Stomach smooth muscle (tissue), 2 donors: ENCODE data around the gene ADAD1.

Source experiments
- H3K27ac ChIP-seq: one replicate; pipeline ENCODE4 v1.7.0; 2013; ENCODE audit warnings: mild to moderate bottlenecking, low read length, inconsistent platforms
- H3K27me3 ChIP-seq, 2 donors: one replicate each; pipeline ENCODE4 v1.7.0; 2013; ENCODE audit warnings: low read length in 2 of 2; ENCODE audit not compliant: insufficient read depth in 2 of 2, control insufficient read depth in 1 of 2
- H3K36me3 ChIP-seq, 2 donors: one replicate each; pipeline ENCODE4 v1.7.0; 2013; ENCODE audit warnings: low read length in 2 of 2; ENCODE audit not compliant: control insufficient read depth in 2 of 2, insufficient read depth in 2 of 2
- H3K4me1 ChIP-seq: one replicate; pipeline ENCODE4 v1.7.0; 2013; ENCODE audit warnings: low read length; ENCODE audit not compliant: control insufficient read depth, insufficient read depth
- H3K4me3 ChIP-seq, 2 donors: one replicate each; pipeline ENCODE4 v1.7.0; 2013; ENCODE audit warnings: low read length in 2 of 2
- H3K9ac ChIP-seq, 2 donors: one replicate each; pipeline ENCODE4 v1.7.0; 2013; ENCODE audit warnings: low read length in 2 of 2, mild to moderate bottlenecking in 1 of 2
- H3K9me3 ChIP-seq, 2 donors: one replicate each; pipeline ENCODE4 v1.7.0; 2013; ENCODE audit warnings: low read length in 2 of 2; ENCODE audit not compliant: control insufficient read depth in 2 of 2
- donor health status: healthy.
- donor health status: Pancreatic carcinoma.

Gene ADAD1

DNA sequence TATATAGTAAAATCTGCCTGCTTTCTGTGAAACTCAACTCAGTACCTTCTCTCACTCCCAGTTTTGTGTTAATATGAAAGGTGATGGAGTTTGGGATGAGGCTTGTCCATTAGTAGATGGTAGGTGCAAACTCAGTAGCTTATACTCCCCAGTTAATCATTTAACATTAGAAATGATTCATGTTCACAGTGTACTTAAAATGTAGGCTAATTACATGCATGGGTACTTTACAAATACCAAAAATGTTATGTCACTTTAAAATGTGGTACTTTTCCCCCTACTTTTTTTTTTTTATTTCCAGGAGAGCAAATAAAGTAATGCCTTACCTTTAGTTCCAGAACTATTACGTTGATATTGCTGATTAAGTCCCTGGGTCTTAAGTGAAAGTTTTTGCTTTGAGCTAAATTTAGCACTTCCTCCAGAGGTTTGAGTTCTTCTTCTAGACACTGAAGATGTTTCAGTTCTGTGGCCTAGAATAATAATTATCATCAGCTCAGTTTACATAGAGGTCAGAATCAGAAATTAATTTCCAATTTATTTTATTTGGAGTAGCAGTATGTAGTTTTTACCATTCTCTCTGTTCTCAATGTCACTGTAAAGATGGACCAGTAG, 74.7 kb downstream of the ADAD1 start:
- Histone ChIP-seq H3K36me3 (no peaks in the 10 kb centered on the region), H3K4me1 (no peaks in the 10 kb centered on the region), H3K4me3 (no peak overlapping the region), H3K27ac (no peak overlapping the region), H3K27me3 (no peaks in the 10 kb centered on the region), H3K9ac (no peak overlapping the region), H3K9me3 (no peaks in the 10 kb centered on the region)

GRCh38 chr4:122456231-122457116, 77.7 kb downstream of the ADAD1 start, which contains the start of gene IL2:
TSS of gene IL2 (minus strand) at chr4:122456725. CDS start at chr4:122456440, 285 bp downstream.
- H3K36me3 ChIP-seq: no peaks in the 10 kb centered on the region
- no peaks in the 10 kb centered on the region for H3K27me3 ChIP-seq
- H3K4me1 ChIP-seq: no peaks in the 10 kb centered on the region
- no peak within 1 kb of the TSS for H3K27ac ChIP-seq
- no peak within 1 kb of the TSS for H3K9ac ChIP-seq
- H3K4me3 ChIP-seq: no peak within 1 kb of the TSS
- H3K9me3 ChIP-seq: no peaks in the 10 kb centered on the region

DNA sequence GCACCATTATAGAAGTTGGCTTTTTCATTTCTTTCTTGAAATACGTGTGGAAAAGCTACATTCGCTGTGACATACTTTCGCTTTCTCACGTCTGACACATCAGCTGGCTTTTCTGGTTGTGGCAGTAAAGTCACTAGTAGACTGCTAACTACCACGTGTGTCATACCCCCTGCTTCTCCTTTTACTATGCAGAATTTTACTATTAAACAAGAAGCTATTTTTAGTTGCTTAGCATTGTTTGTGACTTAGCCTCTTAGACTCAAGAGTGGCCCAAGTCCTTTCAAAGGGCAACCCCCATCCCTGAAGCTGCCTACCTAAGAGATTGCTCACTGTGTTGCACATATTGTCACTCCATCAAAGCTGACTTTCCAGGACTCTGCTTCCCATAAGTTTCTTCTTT, 79.8 kb downstream of the ADAD1 start:
- H3K9me3 ChIP-seq: no peaks in the 10 kb centered on the region
- no peaks in the 10 kb centered on the region for H3K36me3 ChIP-seq
- no peak overlapping the region for H3K4me3 ChIP-seq
- H3K9ac ChIP-seq: no peak overlapping the region
- H3K4me1 ChIP-seq: no peaks in the 10 kb centered on the region
- H3K27ac ChIP-seq: no peak overlapping the region
- no peaks in the 10 kb centered on the region for H3K27me3 ChIP-seq

GRCh38 chr4:122469457-122469856, 90.6 kb downstream of the ADAD1 start:
- Histone ChIP-seq H3K4me3 (no peak overlapping the region), H3K27ac (no peak overlapping the region), H3K9ac (no peak overlapping the region), H3K4me1 (no peaks in the 10 kb centered on the region), H3K9me3 (no peaks in the 10 kb centered on the region), H3K27me3 (no peaks in the 10 kb centered on the region), H3K36me3 (no peaks in the 10 kb centered on the region)

DNA sequence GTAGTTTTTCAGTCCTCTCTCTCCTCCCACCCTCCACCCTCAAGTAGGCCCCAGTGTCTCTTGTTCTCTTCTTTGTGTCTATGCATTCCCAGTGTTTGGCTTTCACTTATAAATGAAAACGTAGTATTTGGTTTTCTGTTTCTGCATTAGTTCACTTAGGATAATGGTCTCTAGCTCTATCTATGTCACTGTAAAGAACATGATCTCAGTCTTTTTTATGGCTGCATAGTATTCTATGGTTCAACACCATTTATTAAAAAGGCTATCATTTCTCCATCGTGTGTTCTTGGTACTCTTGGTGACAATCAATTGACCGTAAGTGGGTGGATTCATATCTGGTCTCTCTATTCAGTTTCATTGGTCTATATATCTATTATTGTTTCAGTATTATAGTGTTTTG, 96.4 kb downstream of the ADAD1 start:
- Histone ChIP-seq H3K9me3 (no peaks in the 10 kb centered on the region), H3K27me3 (no peaks in the 10 kb centered on the region), H3K27ac (no peak overlapping the region), H3K9ac (no peak overlapping the region), H3K36me3 (no peaks in the 10 kb centered on the region), H3K4me3 (no peak overlapping the region), H3K4me1 (no peaks in the 10 kb centered on the region)

GRCh38 chr4:122476126-122476525, 97.3 kb downstream of the ADAD1 start:
- H3K9ac ChIP-seq: no peak overlapping the region
- H3K36me3 ChIP-seq: no peaks in the 10 kb centered on the region
- no peak overlapping the region for H3K4me3 ChIP-seq
- no peaks in the 10 kb centered on the region for H3K27me3 ChIP-seq
- no peaks in the 10 kb centered on the region for H3K4me1 ChIP-seq
- no peaks in the 10 kb centered on the region for H3K9me3 ChIP-seq
- H3K27ac ChIP-seq: no peak overlapping the region

DNA sequence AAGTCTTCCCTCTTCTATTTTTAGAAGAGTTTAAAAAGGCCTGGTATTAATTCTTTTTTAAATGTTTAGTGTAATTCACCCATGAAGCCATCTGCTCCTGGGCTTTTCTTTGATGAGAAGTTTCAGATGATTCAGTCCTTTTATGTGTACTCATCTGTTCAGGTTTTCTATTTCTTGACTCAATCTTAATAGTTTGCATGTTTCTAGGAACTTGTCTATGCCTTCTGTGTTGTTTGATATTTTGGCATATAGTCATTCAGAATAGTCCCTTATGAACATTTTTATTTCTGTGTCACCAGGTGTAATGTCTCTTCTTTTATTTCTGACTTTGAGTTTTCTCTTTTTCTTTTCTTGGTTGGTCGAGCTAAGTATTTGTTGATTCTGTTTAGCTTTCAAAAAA, 97.9 kb downstream of the ADAD1 start:
- no peaks in the 10 kb centered on the region for H3K36me3 ChIP-seq
- H3K4me1 ChIP-seq: no peaks in the 10 kb centered on the region
- no peak overlapping the region for H3K27ac ChIP-seq
- no peak overlapping the region for H3K9ac ChIP-seq
- H3K4me3 ChIP-seq: no peak overlapping the region
- H3K27me3 ChIP-seq: no peaks in the 10 kb centered on the region
- H3K9me3 ChIP-seq: no peaks in the 10 kb centered on the region
